ENCODE results near the gene DBR1.

DBR1 gene

DNA sequence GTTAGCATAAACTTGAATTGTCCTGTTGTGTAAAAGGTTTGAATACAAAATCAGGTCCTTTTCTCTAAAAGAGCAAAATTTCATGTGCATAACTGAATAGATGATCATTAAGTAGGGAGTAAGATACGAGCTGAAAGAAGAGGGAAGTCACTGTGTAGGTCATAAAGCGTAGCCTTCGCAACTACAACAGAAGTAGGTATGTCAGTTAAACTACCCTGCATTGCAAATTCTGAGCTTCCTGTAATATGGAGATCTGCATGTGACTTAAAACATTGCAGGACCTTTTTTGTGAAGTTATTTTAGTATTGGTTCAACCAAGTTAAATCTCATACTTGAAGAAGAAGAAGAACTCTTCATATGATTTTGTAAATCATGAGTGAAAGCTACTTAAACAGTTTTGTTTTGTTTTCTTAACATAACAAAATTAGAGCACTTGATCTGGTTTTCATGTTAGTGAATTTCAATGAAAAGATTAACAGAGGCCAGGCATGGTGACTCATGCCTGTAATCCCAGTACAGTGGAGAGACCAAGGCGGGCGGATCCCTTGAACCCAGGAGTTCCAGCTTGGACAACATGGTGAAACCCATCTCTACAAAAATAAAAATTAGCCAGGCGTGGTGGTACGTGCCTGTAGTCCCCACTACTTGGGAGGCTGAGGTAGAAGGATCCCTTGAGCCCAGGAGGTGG lies 38.8 kb upstream of the DBR1 start:
- no peak overlapping the region for H3K4me3 ChIP-seq (replicated peaks; ENCODE audit: low read depth, low read length)
- TF ChIP-seq, protein P1, sequence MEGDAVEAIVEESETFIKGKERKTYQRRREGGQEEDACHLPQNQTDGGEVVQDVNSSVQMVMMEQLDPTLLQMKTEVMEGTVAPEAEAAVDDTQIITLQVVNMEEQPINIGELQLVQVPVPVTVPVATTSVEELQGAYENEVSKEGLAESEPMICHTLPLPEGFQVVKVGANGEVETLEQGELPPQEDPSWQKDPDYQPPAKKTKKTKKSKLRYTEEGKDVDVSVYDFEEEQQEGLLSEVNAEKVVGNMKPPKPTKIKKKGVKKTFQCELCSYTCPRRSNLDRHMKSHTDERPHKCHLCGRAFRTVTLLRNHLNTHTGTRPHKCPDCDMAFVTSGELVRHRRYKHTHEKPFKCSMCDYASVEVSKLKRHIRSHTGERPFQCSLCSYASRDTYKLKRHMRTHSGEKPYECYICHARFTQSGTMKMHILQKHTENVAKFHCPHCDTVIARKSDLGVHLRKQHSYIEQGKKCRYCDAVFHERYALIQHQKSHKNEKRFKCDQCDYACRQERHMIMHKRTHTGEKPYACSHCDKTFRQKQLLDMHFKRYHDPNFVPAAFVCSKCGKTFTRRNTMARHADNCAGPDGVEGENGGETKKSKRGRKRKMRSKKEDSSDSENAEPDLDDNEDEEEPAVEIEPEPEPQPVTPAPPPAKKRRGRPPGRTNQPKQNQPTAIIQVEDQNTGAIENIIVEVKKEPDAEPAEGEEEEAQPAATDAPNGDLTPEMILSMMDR (IDR thresholded peaks at IDR 0.05; ENCODE audit: low read depth, low read length, missing control alignments) = no peak
- no peak for DNase-seq (ENCODE audit: extremely low read depth, low read depth)

DNA sequence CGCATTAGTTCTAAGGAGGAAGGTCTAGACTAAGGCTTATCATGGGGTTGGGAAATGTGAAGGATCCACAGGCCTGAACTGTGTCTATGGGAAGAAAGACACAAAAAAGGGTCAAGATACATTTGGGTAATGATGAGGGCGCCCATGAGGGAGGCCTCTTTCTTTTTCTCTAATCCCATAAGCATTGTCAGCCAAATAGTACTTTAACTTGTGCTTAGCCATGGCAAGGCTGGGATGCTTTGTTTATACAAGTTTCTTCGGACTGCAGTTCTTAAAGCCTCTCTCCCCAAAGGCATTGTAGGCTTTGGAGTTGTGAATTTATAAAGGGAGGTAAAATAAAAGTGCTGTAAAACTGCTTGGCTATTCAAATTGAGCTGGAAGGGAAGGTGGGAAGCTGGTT lies 35.8 kb upstream of the DBR1 start:
- no peak overlapping the region for H3K4me3 ChIP-seq (replicated peaks; ENCODE audit: low read depth, low read length)
- no peak for DNase-seq (ENCODE audit: extremely low read depth, low read depth)
- TF ChIP-seq, protein P1 (IDR thresholded peaks at IDR 0.05; ENCODE audit: low read depth, low read length, missing control alignments) = no peak

DNA sequence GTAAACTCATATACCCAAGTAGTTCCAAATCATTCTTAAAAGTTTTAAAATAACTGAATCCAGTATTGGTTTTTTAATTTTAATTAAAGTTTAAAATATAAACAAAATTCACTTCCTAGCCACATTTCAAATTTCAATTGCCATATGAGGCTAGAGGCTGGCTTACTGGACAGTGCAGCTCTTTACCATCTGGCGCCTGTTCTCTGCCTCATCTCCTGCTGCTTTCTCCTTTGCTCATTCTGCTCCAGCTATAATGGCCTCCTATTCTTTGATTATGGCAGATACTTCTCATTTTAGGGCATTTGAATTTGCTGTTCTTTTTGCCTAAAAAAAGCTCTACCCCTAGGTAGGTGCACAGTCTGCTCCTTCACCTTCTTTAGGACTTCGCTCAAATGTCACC lies 31.5 kb upstream of the DBR1 start:
- TF ChIP-seq, protein P1 (IDR thresholded peaks at IDR 0.05; ENCODE audit: low read depth, low read length, missing control alignments) = no peak
- no peak for DNase-seq (ENCODE audit: extremely low read depth, low read depth)
- H3K4me3 ChIP-seq (replicated peaks; ENCODE audit: low read depth, low read length) = no peak overlapping the region

DNA sequence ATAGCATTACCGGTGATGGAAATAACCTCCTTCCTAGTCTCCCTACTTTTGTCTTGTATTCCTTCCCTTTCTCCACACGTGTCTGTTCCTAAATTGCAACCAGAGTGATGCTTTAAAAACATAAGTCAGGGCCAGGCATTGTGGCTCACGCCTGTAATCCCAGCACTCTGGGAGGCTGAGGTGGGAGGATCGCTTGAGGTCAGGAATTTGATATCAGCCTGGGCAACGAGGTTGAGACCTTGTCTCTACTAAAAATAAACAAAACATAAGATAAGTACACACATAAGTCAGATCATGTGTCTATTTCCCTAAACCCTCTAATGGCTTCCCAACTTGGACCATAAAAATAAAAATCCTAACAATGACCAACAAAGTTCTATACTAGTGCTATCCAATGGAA lies 30.8 kb upstream of the DBR1 start:
- H3K4me3 ChIP-seq (replicated peaks; ENCODE audit: low read depth, low read length) = no peak overlapping the region
- DNase-seq (ENCODE audit: extremely low read depth, low read depth) = no peak
- TF ChIP-seq, protein P1 (IDR thresholded peaks at IDR 0.05; ENCODE audit: low read depth, low read length, missing control alignments) = no peak

DNA sequence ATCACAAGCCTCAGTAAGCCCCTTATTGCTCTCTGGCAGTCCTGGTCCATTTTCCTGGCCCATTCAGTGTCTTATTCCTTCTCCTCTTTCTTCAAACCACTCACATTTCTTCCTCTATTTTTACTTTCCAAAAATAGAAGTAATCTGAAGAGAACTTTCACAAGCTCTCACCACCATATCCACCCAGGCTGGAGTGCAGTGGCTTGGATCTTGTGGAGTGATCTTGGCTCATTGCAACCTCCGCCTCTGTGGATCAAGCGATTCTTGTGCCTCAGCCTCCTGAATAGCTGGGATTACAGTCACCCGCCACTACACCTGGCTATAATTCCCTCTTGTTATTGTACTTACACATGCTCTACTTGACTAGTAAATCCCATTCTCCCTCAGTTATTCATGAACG lies 29.2 kb upstream of the DBR1 start:
- H3K4me3 ChIP-seq (replicated peaks; ENCODE audit: low read depth, low read length) = no peak overlapping the region
- TF ChIP-seq, protein P1 (IDR thresholded peaks at IDR 0.05; ENCODE audit: low read depth, low read length, missing control alignments) = no peak
- DNase-seq (ENCODE audit: extremely low read depth, low read depth) = no peak

DNA sequence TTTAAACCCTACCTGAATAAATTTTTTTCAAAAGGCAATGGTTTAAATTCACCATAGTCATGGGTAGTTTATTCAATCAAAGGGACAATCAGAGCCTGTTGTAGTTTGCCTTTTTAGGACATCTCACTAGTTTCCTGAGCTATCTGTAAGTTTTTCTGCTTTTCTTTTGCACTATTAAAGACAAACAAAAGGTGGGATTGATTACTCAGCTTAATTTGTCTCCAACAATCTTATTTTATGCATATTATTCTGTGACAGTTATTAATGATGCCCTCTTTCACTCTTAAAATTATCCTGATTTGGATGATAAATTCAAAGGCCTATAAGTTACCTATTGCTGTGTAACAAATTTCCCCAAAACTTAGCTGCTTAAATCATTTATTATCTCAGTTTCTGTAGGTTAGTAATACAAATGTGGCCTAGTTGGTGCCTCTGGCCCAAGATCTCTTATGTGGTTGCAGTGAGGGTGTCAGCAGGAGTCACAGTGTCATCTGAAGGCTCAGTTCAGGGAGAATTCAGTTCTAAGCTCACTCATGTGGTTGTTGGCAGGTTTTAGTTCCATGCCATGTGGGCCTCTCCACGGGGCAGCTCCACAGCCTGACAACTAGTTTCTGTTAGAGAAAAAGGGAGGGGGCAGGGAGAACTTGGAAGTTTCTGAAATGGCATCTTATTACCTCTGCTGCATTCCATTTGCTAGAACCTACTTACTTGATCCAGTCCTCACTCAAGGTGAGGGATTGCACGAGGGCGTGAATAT lies 28.4 kb upstream of the DBR1 start:
- DNase-seq (ENCODE audit: extremely low read depth, low read depth) = no peak
- H3K4me3 ChIP-seq (replicated peaks; ENCODE audit: low read depth, low read length) = no peak overlapping the region
- TF ChIP-seq, protein P1 (IDR thresholded peaks at IDR 0.05; ENCODE audit: low read depth, low read length, missing control alignments) = no peak

Measured in HFF-Myc (cell line).